ENCODE data around the gene DHRS1. TPM values are rescaled to one million over a fixed set of nuclear protein-coding genes. Genes with fewer than 3 reads are reported as not detected.

Gene DHRS1
- total RNA-seq, 1 donor from 2014 or later = 28.0 TPM

GRCh38 chr14:24325963-24326362 lies 26.4 kb upstream of the DHRS1 start:
- H3K4me1 ChIP-seq = peaks cover 27% of the 10 kb centered on the region
- no peaks in the 10 kb centered on the region for H3K27me3 ChIP-seq
- no peak overlapping the region for H3K4me3 ChIP-seq
- peak; percentile 35 for DNase-seq
- ATAC-seq = no peak
- H3K27ac ChIP-seq = no peak overlapping the region
- no peak for TF ChIP-seq CTCF (IDR thresholded peaks at IDR 0.05)
- H3K36me3 ChIP-seq = no peaks in the 10 kb centered on the region
- intact Hi-C loops (cut with DNase I) = no loop called here
- H3K9me3 ChIP-seq = no peaks in the 10 kb centered on the region

- no peaks in the 10 kb centered on the region for H3K27me3 ChIP-seq
- no peak overlapping the region for H3K27ac ChIP-seq
- ATAC-seq (no peak), DNase-seq (peak; percentile 23)
- H3K4me1 ChIP-seq = peaks cover 22% of the 10 kb centered on the region
- intact Hi-C loops (cut with DNase I) = no loop called here
- H3K9me3 ChIP-seq = no peaks in the 10 kb centered on the region
- no peak overlapping the region for H3K4me3 ChIP-seq
- H3K36me3 ChIP-seq = no peaks in the 10 kb centered on the region
- TF ChIP-seq CTCF (IDR thresholded peaks at IDR 0.05) = no peak
Measured at GRCh38 chr14:24325041-24325530, 25.5 kb upstream of the DHRS1 start.

- no peak for TF ChIP-seq CTCF (IDR thresholded peaks at IDR 0.05)
- Histone ChIP-seq H3K27ac (no peak overlapping the region), H3K4me1 (peaks cover 14% of the 10 kb centered on the region), H3K4me3 (no peak overlapping the region), H3K9me3 (no peaks in the 10 kb centered on the region), H3K27me3 (peaks cover 3% of the 10 kb centered on the region), H3K36me3 (no peaks in the 10 kb centered on the region)
- intact Hi-C loops (cut with DNase I) = no loop called here
- DNase-seq (peak; percentile 51), ATAC-seq (no peak)
Measured at GRCh38 chr14:24324024-24324423, 24.4 kb upstream of the DHRS1 start.

GRCh38 chr14:24323341-24323740 lies 23.8 kb upstream of the DHRS1 start:
- Histone ChIP-seq H3K27me3 (peaks cover 10% of the 10 kb centered on the region), H3K27ac (no peak overlapping the region), H3K36me3 (no peaks in the 10 kb centered on the region), H3K9me3 (no peaks in the 10 kb centered on the region), H3K4me3 (no peak overlapping the region), H3K4me1 (peaks cover 9% of the 10 kb centered on the region)
- intact Hi-C loops (cut with DNase I) = no loop called here
- ATAC-seq (no peak), DNase-seq (no peak)
- no peak for TF ChIP-seq CTCF (IDR thresholded peaks at IDR 0.05)

GRCh38 chr14:24322672-24323071 lies 23.1 kb upstream of the DHRS1 start:
- DNase-seq = no peak
- ATAC-seq = no peak
- H3K36me3 ChIP-seq = no peaks in the 10 kb centered on the region
- H3K9me3 ChIP-seq = no peaks in the 10 kb centered on the region
- peaks cover 14% of the 10 kb centered on the region for H3K27me3 ChIP-seq
- H3K4me1 ChIP-seq = peaks cover 8% of the 10 kb centered on the region
- no peak overlapping the region for H3K27ac ChIP-seq
- no peak overlapping the region for H3K4me3 ChIP-seq
- TF ChIP-seq CTCF (IDR thresholded peaks at IDR 0.05) = no peak
- intact Hi-C loops (cut with DNase I) = no loop called here
